GM21737 (cell line): Measurements from ENCODE around the gene DAD1.
A peak's percentile ranks its signal among the peaks of the same experiment; 100 is the strongest.
"Not testable (repeated sequence)": the region's sequence is repeated elsewhere in the genome, so short reads cannot be mapped to it uniquely, and the experiment has no call there.

Experiments
- ATAC-seq: cut with Tn5 transposase; IDR thresholded peaks from one replicate; pipeline ENCODE4 v1.9.1; 2021; ENCODE audit warnings: mild to moderate bottlenecking, moderate library complexity; ENCODE audit not compliant: unreplicated experiment

DAD1 gene

DNA sequence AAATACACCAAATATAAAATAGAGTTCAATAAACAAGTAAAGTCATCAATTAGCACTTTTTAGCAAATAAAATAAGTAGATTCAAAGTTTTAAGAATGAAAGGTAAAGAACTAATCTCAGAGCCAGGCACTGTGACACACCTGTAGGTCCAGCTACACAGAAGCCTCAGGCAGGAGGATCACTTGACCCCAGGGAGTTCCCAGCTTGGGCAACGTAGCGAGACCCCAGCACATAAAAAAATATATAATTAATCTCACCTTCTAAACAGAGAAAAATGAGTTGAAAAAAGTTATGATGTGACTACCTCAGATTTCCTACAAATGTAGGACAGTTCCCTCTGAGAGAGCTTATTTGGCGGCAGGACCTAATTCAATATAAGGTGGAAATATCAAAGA lies 19.3 kb downstream of the DAD1 start:
- no peak for ATAC-seq

DNA sequence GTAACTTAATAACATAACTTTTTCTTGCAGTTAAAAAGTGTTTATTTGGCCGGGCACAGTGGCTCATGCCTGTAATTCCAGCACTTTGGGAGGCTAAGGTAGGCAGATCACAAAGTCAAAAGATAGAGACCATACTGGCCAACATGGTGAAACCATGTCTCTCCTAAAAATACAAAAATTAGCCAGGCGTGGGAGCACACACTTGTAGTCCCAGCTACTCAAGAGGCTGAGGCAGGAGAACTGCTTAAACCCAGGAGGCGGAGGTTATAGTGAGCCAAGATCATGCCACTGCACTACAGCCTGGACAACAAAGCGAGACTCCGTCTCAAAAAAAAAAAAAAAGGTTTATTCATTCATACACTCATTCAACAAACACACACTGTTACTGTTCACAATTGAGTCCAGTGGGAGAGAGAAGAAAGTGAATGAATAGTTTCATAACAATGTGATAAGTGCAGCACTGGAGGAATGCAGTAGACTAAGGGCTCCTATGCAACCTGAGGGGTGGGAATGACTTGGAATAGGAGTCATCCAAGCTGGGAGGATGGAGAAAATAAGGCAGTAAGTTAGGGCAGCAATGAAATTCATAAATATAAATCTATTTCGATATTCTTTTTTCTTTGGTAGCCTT lies 19.8 kb downstream of the DAD1 start:
- no peak for ATAC-seq

DNA sequence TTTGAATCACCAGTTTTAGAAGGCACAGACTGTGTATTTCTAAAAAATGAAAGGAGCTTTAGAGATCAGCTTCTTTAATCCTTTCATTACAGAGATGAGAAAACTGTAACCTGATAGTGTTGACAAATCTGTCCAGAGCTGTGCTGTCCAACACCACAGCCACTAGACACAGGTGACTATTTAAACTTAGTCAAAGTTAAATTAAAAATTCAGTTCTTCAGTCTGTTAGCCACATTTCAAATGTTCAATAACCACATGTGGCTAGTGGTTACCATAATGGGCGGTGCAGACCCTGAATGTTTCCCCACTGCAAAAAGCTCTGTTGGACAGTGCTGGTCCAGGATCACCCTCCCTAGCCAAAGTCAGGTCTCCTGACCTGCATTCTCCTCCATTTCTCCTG lies 21.6 kb downstream of the DAD1 start:
- ATAC-seq: no peak

DNA sequence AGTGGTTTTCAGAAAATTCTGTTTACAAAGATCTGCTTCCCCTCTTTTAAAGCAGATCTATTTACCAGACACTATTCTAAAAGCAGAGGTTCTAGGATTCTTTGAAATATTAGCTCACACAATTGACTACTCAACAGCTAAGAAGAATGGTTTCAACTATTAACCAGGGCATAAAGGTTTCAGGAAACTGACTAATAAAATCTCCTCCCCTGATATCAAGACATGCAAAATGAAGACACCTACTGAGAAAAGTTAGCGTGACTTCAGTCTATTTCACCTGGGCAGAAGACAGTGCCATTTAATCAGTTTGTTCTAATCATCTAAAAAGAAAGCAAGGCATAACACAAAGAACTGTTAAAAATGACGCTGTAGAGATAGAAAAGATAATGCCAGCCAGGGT lies 22.2 kb downstream of the DAD1 start:
- ATAC-seq: no peak

DNA sequence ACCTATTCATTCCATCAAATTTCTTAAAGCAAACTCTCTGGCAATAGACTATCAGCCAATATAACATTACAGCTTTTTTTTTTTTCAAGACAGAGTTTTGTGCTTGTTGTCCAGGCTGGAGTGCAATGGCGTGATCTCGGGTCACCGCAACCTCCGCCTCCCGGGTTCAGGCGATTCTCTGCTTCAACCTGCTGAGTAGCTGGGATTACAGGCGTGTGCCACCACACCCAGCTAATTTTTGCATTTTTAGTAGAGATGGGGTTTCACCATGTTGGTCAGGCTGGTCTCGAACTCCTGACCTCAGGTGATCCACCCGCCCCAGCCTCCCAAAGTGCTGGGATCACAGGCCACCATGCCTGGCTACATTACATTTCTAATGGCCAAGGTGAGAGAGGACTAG lies 22.8 kb downstream of the DAD1 start:
- not testable (repeated sequence) for ATAC-seq

DNA sequence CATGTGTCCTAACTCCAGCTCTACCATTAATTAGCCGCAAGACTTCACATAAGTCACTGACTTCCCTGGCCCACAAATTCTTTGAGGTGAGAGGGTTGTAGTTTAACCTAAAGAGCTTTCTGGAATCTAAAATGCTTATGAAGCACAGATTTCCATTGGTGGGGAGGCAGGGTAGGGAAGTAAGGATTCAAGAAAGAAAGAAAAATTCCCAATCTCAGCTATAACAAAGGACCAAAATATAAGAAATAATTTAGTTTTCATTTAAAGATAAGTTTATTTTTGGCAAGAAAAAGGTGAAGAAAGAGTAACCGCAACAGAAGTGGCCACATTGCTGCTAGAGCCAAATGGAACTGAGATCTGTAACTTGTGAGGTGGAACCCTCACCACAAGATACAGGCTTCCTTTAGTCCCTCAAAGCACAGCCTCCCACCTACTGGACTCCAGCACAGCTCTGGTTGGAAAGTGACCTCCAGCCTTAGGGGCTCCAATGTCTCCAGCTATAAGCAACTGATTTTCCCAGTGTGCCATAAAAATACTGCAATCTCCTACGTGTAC lies 23.6 kb downstream of the DAD1 start:
- no peak for ATAC-seq

DNA sequence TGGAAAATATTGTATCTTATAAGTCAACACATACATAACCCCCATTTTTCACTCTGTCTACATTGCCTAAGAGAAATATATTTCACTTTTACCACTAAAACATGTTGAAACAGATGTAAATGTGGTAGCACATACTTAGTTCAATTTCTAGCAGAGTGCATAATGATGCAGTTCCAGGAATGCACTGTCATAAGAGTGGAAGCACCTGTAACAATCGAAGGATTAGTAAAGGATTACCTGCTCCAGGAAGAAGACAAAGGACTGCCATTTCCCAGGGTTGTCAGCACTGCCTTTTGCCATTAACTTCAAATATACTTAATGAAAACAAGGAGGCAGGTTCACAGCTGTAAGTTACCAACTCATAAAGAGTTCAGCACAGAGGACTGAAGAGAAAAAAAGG lies 24.6 kb downstream of the DAD1 start:
- no peak for ATAC-seq

DNA sequence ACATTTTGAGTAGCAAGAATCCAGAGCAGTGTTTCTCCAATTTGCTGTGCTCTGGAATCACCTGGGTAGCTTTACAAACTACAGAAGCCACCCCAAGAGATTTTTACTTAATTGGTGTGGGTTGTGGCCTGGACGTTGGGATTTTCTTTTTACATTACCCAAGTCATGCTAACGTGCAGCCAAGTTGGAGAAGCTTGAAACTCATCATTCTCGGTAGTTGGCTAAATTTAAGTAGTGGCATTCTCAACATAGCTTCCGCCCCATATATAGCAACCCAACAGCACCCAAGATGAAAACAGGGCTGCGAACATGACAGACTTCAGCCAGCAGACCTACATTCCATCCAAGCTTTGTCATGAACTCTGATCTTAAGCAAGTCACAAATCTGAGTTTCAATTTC lies 25.0 kb downstream of the DAD1 start:
- ATAC-seq: no peak

DNA sequence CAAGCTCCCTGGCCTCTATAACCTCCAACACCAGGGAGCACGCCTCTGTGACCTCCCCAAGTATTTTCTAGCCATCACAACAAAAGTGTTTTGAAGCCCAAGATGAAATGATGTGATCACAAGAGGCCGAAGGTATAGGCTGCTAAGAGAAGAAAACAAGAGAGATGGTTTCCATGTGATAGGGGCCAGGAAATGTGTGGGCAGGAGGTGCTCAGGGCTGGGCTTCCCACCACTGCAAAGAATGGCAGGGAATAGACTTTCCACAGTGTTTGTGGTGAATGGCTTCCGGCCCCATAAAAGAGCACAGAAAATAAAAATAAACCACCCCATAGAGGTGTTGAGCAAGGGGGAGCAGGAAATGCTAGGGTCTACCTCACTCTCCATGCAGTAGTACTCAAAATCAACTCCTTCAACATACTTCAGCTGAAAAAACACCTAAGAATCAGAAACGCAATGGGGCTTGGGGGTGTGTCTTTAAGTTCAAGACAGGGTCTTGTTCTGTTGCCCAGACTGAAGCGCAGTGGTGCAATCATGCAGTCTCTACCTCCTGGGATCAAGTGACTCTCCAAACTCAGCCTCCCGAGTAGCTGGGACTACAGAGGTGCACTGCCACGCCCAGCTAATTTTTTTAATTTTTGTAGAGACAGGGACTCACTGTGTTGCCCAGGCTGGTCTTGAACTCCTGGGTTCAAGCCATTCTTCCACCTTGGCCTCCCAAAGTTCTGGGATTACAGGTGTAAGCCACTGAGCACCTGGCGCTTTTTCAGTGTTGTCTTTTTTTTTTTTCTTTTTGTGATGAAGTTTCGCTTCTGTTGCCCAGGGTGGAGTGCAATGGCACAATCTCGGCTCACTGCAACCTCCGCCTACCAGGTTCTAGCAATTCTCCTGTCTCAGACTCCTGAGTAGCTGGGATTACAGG lies 27.1 kb downstream of the DAD1 start:
- no peak for ATAC-seq

DNA sequence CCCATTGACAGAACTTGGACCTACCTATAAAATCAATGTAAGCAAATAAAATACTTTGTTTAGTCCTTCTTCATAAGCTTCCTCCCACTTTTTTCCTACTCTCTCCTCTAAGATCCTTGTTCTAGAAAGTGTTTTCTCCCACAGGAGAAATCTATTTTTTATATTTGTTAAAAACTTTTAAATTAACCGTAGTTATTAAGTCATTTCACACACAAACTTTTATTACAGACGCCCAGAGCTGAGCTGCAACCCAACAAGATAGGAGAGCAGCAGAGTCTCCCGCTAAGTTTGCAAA lies 27.7 kb downstream of the DAD1 start:
- no peak for ATAC-seq

DNA sequence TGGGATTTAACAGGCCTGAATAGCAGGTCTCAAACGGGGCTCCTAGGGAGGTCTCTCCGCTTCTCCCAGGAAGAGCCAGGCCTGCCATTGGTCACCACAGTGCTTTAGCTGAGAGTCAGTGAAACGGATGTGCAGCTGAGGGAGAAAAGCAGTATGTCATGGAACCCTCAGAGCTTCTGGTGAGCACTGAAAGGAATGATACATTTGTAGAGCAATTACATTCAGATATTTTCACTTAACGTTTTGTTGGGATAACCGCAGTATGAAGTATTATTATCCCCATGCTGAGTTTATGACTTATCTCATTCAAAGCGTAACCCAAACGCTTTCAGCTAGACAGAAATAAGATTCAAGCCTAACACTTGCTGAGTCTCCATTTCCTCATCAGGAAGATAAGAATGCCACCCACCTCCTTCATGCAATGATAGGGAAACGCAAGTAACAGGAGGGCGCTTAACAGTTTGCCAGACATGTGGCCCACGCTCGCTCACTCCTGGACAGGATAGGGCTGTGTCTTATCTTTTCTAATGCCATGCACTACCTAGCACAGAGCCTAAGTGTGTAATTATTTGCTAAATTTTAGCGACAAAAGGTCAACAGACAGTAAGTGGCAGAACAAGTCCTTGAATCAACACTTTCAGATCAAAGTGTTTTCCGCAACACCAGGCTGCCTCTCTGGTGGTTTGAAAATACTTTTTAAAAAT lies 28.2 kb downstream of the DAD1 start:
- no peak for ATAC-seq

DNA sequence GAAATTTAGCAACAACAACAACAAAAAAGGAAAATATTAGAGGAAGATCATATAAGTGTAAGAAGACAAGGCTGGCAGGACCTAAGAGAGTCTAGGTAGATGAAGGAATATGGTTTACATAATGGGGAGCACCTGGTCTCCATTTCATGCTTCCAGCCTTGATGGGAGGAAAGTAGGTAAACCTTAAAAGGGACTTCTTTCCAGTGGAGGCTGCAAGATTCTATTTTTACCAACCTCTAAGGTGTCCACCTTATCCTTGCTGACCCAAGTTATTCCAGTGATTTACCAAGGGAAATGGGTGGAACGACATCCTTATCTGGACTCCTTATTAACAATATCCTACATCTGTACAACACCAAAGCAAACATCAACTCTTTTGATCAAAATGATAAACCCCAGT lies 30.0 kb downstream of the DAD1 start:
- ATAC-seq: no peak

DNA sequence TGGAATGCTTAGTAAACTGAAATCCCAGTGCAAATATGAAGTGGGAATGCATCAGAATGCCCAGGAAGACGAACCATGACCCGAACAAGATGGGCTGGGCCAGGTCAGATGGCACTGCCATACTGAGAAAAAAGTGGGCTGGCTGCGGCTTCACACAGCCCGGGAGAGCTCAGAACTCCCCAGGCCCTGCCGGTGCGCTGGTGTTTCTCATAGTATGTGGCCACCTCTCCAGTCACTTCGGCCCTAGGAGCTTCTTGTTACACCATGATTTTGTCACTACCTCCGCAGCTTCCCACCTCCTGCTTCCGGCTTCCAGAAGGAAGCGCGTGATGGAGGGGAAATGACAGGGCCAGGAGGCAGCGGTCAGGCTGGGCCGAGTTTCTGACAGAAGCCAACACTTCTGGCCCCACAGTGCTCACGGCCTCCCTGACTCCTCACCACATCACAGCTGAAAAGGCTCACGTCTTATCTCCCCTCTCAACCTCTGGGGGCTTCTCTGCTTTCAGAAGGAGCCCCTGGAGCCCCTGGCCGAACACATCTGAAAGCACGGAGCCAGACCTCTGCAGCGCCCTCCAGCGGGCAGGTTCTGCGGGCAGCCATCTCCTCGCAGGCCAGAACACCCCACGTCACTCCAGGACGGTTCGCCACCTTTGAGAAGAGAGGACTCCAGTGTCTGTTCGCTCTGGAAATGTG lies 30.7 kb downstream of the DAD1 start:
- ATAC-seq: no peak

DNA sequence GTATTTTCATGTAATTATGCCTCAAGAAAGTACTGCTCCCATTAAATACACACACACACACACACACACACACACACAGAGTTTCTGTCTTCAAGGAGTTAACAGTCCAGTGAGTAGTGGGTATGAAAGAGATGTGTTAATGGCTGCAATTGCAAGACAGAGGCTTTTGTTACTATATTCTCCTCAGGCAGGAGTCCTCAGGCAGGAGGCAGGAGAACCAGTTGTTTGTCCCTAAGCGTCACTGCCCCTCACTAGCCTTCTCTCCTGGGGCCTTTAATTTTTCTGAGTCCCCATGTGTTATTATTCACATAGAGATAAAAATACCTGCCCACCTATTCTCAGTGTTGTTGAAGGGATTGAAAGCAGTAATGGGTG lies 31.2 kb downstream of the DAD1 start:
- ATAC-seq: no peak

DNA sequence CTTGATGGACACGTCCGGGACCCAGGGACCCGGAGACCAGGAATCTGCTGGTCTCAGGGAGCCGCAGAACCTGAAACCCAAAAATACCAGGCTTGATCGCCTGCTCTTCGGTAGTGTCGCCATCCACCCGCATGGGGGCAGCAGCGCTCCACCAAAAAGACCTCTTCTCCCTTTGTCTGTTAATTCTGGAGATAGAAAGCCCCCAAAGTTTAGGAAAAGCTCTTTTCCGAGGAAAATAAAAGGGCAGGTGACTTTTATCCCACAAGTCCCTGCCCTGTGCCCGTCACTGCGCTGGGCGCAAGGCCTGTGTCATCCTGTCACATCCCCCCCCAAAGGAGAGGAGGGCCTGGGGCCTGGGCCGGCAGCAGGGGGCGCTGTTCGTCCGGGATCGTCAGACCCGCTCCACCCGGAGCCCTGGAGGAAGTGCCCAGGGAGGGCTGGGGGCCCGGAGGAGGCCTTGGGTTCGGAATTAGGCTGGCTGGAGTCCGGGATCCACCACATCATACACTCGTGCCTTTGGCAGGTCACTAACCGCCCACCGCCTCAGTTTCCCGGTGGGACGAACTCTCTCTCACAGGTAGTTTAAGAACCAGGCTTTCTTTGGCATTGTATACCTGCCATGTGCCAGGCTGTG lies 31.9 kb downstream of the DAD1 start:
- peak; percentile 26 for ATAC-seq

DNA sequence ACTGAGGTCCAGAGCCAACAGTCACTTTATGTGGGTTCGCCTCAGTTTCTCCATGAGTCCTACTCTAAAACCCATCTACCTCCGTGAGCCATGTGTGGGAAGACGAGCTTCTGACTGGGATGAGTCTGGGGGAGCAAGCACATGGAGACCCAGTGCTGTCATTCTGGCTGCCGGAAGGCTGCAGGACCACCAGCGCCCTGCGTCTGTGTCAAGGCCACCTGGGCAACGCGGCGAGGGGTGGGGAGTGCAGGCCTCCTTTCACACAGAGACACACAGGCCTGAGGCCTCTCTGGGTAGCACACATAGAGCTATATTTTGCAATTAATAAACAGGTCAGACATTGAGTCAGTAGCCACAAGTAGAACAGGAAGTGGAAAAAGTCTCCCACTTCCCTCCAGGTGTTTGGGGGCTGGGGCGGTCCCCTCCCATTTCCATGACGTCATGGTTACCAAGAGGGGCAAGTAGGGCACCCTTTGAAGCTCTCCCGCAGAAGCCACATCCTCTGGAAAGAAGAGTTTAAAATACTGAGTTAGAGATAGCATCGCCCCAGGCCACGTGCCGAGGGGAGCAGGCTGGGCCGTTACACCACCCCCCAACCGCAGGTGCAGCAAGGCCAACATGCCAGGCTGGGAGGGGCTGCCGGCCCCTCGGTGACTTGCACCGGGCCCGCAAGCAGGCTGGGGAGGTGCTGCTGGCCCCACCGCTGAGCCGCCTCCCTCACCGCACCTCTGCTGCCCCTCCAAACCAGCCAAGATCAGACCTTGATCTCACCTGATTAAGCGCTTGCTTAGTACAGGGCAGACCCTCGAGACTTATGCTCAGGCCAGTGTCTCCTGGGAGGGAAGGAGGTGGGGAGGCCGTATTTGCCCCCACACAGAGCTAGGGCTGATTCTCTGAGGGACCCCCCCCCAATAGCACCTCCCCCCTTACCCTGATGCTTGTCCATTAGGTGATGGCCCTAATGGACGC lies 32.7 kb downstream of the DAD1 start:
- ATAC-seq: peak; percentile 53

DNA sequence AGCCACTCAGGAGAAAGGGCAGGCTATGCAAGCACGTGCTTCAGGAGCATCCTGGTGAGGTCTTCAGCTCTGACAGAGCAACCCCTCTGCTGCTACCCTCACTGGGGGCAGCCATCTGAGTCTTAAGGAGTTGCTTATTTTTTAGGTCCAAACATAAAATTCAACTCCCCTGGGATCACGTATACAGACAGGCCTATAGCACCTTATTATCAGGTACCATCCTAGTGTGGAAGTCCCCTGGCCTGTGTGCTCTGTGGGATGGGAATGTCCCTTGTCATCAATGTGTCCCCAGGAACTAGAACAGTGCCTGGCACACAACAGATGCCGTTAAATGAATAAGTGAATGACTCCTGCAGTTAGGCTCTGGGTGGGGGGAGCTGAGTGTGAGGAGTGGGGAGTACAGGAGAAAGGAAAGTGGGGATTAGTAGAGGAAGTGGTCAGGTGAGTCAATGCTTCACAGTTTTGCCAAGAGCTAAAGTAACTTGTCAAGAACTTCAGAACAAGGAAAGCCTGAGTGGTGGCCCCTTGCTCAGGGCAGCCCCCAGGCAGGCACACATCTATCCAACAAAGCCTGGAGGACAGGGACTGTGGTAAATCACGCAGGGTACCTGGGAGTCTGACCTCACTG lies 33.5 kb downstream of the DAD1 start:
- ATAC-seq: peak; percentile 10

DNA sequence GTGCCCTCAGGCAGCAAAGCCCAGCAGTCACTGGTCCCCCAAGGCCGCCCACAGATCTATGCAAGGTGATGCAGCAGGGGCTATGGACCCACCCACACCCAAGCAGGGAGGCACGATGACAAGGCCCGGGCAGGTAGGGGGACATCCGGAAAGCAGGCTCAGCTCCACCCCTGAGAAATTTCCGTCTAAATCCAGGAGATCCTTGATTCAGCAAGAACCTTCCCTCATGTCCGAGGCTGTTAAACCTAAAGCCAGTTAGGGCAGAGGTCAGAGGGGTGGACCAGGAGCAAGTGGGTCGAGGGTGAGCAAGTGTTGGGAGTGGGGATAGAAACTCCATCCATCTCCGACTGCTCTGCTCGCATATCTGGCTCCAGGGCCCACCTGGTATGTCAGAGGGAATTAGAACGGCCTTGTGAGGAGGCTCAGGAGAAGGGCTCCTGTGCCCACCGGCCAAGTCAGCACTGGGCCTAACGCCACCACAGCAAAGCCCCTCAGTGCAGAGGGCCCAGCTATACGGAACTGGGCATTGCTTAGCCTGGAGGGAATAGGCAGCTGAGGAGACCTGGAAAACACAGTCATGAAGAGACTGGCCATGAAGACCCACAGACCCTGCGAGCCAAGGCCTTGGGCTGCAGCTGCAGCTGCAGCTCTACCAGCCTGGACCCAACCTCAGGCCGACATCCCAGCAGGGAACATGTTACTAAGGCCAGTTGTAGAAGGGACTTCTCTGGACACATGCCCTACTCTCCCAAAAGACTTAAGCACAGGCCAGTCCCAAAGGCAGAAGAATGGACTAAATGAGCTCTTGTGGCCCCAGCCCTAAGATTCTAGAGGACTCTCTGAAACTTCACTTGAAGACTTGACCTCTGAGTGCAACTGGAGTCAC lies 34.3 kb downstream of the DAD1 start:
- no peak for ATAC-seq
